GM19099 (cell line): ENCODE data around the gene RNF166.

Experiments used
- POLR2A ChIP-seq: IDR thresholded peaks from 3 replicates; pipeline ENCODE4 v1.6.1; 2011; ENCODE audit warnings: low read depth; ENCODE audit not compliant: insufficient read length; ENCODE audit errors: extremely low read depth

RNF166 gene

DNA sequence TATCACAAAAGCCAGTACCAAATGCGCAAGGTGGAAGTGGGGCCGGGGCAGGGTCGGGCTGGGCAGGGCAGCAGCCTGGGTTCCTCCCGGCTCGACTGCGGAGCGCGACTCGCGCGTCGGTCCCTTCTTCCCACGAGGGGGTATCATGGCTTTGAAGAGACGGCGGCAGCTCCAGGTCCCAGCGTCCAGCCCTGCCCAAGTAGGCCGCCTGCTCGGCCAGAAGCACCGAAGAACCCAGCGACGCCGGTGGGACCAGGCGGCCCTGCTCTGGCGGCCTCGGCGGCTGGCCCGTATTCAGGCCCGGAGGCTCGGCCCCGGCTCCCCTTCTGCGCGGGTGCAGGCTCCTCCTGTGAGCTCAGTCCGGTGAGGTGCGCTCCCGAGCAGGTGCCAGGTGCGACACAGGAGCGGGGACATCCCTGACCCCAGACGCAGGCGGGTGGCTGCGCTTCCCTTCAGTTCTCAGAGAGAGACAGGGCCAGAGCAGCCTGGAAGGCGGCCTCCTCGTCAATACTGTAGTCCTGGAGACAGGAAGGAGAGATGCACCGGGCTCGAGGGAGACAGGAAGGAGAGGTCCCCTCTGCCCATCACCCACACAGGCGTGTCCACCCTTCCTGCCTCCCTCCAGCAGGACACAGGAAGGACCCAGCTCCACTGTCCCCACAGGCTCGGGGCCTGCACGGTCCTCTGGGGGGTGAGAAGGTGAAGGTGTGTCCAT is 8.9 kb downstream of the RNF166 start:
- no peak for TF ChIP-seq POLR2A

DNA sequence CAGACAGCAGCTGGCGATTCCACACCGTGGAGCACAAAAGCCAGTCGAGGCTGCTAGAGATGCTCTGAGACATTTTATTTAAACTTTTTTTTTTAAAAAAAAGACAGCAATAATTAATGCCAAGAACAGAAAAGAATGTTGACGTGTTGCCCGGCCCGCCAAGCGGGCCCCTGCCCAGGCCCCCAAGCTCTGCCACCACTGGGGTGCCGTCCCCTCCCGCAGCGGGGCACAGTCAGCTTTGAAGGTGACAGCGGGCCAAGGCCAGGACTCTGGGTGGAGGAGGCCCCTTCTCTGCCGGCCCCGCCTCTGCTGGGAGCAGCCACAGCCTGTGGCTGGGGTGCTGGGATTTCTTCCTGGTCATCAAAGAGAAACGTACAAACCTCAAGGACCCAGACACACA is 9.8 kb downstream of the RNF166 start:
- TF ChIP-seq POLR2A: no peak

DNA sequence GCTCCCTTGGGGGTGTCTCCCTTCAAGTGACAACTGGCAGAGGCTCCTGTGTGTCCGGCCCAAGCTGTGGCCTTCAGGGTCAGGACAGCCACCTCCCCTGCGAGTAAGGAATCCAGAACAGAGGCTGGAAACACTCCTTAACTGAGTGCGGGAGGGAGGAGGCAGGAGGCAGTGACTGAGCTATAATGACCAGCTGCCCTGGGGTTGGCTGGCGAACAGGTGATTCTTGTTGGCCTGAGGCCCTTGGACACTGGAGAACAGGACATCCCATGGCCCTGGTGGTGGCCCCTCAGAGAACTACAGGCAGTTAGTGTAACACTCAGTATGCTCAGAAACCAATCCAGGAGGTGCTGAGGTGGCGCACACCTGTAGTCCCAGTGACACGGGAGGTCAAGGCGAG is 10.5 kb downstream of the RNF166 start:
- TF ChIP-seq POLR2A: no peak

DNA sequence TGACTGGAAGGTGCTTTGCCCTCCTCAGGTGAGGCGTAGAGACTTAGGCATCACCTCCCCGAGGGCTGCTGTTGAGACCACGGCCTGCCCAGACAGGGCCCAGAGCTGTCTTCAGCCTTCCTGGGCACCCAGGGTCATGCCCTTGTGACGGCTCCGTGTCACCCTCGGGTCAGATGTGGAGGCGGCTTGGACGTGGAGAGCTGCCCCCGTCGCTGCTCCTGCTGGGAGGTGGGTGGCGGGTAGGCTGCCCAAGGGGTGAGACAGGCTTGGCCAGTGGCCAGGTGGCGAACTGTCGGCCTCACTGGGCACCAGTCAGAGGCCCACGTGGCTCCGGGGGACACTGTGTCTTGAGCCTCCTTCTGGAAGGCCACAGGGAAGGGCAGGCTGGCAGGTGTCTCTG is 11.0 kb downstream of the RNF166 start:
- TF ChIP-seq POLR2A: no peak

DNA sequence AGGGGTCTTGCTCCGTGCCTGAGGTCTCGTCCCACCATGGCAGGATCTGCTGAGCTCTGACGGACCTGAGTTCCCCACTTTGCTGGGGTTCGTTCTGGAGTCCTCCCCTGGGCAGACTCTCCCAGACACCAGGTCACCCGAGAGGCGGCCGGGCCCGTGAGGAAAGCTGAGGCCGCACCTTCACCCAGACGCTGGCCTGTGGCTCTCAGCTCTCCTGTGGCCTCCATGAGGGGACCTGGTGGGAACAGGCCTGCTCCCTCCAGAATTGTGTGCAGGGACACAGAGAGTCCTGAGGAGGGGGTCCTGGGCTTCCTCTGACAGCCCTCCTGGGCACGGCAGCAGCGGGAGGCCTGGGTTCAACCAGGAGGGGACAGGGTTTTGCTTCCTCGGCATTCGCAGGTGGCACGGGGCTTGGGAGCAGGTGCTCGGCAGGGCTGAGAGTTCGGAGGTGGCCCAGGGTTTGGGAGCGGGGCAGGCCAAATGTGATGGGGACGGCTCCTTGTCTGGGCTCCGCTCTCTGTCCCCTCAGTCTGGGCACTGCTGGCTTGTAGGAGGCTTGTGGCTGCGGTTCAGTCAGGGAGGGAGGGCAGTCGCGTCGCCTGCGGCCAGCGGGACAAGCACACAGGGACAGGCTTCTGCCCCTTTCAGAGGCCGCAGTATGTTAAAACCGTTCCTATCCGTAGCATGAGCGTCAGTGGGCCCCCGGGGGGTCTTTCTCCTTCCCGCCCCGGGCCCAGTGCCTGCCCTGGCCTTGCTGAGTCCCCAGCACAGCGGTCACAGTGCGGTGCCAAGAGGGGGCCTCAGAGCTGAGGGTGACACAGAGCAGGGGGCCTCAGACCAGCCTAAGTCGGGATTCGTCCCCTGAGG is 11.8 kb downstream of the RNF166 start:
- no peak for TF ChIP-seq POLR2A

DNA sequence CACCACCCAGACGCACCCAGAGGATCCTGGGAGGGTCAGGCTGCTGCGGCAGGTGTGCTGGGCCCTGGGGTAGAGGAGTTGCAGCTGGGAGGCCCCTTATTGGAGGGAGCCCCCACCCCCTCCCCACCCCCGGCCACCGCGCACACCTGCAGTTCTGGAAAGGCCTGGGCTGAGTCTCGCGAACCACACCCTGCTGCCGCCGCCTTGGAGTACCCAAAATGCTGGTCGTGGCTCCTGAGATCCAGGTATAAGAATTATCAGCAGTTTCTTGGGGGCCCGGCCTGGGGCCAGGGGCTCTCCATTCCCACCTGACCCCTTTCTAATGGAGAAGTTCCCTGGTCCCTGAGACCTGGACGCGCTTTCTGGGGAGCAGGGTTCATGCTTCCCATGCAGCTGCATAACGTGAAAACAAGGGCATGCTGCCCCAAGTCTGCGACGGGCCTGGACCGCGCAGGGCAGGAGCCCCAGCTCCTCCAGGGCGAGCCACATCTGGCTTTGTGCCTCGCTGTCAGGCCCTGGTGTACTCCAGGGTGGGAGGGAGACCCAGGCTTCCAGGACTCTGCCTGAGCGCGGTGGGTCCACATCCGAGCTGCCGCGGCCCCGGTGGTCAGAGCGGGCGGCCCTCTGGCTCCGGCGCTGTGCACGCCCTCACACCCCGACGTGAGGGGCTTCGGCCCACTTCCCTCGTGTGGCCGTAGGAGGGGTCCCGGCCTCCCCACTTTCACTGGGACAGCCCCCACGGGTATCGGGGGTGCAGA is 12.6 kb downstream of the RNF166 start:
- TF ChIP-seq POLR2A: no peak

DNA sequence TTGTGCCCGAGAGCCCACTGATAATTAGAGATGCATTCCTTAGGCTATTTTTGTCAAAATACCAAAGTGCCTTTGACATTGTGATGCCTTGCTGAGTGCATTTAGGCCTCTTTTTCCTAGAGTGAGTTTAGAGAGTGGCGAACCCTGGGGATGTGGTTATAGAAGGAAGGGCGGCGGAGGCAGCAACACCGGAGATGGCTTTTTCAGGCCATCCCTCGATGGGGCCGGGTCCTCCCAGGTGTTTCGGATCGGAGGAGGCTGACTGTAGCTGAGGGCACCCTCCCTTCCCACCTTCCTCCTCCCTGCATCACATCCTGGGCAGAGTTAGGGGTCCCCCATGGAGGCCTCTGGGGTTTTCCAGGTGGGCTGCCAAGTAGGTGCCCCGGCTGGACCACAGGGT is 13.3 kb downstream of the RNF166 start:
- no peak for TF ChIP-seq POLR2A

DNA sequence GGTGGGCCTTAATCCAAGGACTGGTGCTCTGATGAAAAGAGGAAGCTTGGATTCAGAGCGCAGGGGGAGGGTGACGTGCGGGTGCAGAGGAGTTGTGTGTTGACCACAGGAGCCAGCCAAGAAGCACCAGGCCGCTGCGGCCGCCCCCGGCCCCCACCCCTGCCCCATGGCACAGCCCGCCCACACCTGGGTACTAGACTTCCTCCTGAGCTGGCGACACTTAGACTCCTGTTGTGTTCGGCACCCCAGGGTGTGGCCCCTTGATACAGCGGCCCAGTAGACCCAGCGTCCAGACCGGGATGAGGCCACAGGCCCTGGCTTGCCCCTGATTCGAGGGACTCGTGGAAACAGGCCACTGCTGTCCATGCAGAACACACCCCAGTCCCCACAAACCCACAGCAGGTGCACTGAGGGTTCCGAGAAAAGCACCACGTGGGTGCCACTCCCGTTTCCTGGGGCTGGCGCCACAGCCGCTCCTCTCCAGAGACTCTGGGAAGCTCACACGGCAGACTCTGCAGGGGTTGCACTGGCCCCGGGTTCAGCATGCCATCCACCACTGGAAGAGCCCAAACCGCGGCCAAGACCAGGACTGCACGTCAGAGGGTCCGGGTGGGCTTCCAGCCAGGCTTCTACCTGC is 14.2 kb downstream of the RNF166 start:
- no peak for TF ChIP-seq POLR2A

DNA sequence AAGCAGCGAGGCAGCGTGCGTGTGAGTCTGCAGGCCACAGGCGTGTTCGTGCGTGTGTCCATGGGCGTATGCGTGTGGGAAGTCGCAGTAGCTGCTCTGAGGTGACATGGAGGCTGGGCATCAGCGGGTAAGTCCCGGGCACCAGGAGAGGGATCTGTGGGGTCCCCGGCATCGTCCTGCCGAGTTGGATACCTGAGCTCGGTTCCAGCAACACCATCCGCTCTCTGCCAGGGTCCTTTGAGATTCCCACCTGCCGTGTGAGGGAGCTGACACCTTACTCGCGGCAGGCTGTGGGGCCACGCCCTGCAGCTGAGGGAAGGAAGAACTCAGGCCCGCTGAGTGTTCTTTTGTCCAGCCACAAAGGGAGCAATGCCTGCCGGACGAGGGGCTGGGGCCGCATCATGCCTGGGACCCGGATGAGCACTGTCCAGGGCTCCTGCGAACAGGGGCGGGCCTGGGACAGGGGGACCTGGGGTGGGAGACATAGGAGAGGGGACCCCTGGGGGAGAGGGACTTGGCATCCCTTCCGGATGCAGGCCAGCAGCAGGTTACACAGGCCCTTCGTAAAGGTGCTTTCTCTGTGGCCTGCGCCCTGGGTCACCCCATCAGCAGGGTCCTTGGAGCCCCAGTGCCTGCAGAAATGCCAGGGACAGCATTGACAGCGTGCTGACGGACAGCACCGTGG is 14.9 kb downstream of the RNF166 start:
- no peak for TF ChIP-seq POLR2A

DNA sequence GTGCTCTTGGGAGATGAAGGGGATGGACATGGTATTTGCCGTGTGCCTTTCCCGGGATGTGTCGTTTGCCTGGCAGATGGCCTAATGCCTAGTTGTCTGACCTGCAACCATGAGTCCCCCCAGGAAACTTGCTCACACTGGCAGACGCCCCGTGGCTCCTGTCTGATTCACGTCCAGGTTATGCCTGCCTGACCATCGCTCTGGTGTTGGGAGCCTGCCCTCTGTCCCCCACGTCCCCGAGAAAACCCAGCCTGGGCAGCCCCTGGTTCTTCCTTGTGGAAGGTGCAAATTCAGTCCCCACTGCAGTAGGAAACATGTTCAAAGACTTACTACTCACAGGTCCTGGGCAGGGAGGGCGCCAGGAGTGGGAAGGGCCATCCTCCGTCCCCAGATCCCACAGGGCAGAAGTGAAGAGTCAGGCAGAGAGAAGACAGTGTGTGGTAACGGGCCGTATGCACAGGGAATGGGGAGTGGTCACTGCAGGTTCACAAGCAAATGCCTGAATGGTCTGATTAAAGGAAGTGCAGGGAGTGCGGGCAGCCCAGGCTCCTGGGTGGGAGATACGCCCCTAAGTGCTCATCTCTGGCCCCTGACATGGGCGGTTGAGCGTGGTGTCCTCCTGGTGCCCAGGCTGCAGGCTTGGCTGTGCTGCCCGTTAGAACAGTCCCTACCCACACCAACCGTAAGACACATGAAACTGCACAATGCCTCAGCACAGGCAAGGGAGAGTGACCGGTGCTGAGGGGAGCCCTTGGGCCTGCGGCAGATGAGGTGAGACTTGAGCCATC is 15.7 kb downstream of the RNF166 start:
- no peak for TF ChIP-seq POLR2A

DNA sequence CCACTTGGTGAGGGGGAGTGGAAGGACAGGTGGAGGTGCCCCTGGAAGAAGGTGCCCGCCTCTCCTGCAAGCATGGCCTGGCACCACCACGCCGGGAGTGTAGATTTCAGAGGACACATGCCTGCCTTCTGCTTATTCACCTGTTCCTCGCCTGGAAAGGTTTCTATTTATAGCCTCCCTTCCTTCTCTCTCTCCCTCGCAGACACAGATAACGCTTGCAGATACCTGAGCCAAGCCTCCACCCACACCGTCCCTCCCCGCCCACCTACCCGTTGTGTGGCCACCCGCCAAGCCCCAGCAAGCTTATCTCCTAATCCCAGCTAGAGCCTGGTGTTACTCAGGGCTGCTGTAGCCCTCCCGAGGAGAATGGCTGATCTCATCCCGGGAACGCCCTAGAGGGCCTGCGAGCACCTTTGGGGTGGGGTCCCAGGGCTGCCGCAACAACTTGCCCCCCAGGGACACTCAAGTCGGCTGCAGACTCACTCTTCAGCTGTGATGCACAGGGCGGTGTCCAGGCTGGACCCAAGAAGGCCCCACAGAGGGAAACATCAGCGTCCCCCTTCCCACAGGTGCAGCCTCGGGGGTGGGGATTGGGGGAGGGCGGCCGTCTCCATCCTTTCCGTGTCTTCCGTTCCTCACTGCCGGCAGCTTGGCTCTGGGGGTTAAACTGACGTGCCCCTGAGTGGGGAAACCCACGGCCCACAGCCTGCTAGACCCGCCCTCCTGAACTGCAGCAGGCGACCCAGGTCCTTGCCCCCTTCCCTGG is 18.0 kb downstream of the RNF166 start:
- no peak for TF ChIP-seq POLR2A

DNA sequence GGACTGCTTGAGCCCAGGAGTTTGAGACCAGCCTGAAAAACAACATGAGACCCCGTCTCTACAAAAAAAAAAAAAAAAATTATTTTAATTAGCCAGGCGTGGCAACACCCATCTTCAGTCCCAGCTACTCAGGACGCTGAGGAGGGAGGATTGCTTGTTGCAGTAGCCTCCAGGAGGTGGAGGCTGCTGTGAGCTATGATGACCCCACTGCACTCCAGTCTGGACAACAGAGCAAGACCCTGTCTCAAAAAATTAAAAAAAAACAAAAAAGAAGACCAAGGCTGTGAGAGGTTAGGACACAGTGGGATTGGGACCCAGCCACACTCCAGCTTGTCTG is 18.6 kb downstream of the RNF166 start:
- no peak for TF ChIP-seq POLR2A

DNA sequence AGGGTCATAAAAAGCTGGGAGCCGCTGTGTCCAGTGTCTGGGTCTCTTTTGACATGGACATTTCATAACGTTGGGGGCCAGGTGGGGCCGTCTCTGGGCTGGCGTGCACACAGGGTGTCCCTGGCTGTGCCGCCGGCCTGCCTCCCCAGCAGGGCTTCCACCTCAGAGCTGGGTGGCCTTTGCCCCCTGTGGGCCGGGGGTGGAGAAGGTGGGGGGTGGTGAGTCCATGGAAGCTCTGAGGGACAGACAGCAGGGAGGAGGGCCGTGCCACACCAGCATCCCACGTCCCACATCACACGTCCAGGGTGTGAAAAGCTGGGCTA is 19.0 kb downstream of the RNF166 start:
- TF ChIP-seq POLR2A: no peak
